CD4-positive, alpha-beta T cell (primary cell): ENCODE data around the gene CABLES2. TPM values are rescaled to one million over a fixed set of nuclear protein-coding genes. Genes with fewer than 3 reads are reported as not detected.

Experiments used
- ATAC-seq: fragments of 200-7000 bp; cut with Tn5 transposase; one replicate; pipeline ENCODE4 v1.10.0; 2022; ENCODE audit warnings: mild to moderate bottlenecking; ENCODE audit not compliant: poor library complexity
- CTCF ChIA-PET: fragments of 350-600 bp; sonication (Branson Sonifier 250); formaldehyde crosslinking; loops from one replicate; lab custom pipeline; 2021; ENCODE audit warnings: antibody characterized with exemption, inconsistent platforms; lab: Charles Lee
- POLR2A ChIA-PET: fragments of 350-600 bp; sonication (Branson Sonifier 250); formaldehyde crosslinking; loops from one replicate; lab custom pipeline; 2021; ENCODE audit warnings: antibody characterized with exemption, inconsistent platforms; lab: Charles Lee
- DNase-seq, 14 experiments: peaks; one replicate each; pipeline ENCODE4 v3.0.0-alpha.2; 2013 to 2020; ENCODE audit warnings: mixed read lengths in 2 of 14
- H3K27ac ChIP-seq, 2 donors: one replicate each; pipeline versions ENCODE4 v1.5.1 to v1.7.0; 2013; ENCODE audit warnings: low read length in 2 of 2, low read depth in 1 of 2, mild to moderate bottlenecking in 1 of 2
- H3K27me3 ChIP-seq, 2 experiments: 1 replicate in 1 of 2; 2 replicates in 1 of 2; pipeline versions ENCODE4 v1.6.1 to v1.7.0; 2013; ENCODE audit warnings: low read length in 2 of 2, control low read depth in 1 of 2, mild to moderate bottlenecking in 1 of 2, moderate library complexity in 1 of 2; ENCODE audit not compliant: insufficient read depth in 2 of 2, control insufficient read depth in 1 of 2
- H3K36me3 ChIP-seq: one replicate; pipeline ENCODE4 v1.6.1; 2013; ENCODE audit warnings: low read length, control low read depth; ENCODE audit not compliant: insufficient read depth
- H3K4me1 ChIP-seq: one replicate; pipeline ENCODE4 v1.6.1; 2013; ENCODE audit warnings: low read length, control low read depth; ENCODE audit not compliant: insufficient read depth
- H3K4me3 ChIP-seq: one replicate; pipeline ENCODE4 v1.5.1; 2013; ENCODE audit warnings: mild to moderate bottlenecking, low read length, moderate library complexity
- H3K9me3 ChIP-seq, 2 experiments: 1 replicate in 1 of 2; 2 replicates in 1 of 2; pipeline versions ENCODE4 v1.6.1 to v1.7.0; 2013; ENCODE audit warnings: low read length in 2 of 2, mild to moderate bottlenecking in 2 of 2, control low read depth in 1 of 2, moderate library complexity in 1 of 2; ENCODE audit not compliant: control insufficient read depth in 1 of 2, insufficient read depth in 1 of 2
- H3K27ac Mint-ChIP-seq: one replicate; pipeline ENCODE4 v1.8.0; 2020; ENCODE audit warnings: mixed read lengths
- H3K27me3 Mint-ChIP-seq: one replicate; pipeline ENCODE4 v1.8.0; 2021; ENCODE audit warnings: mixed read lengths
- H3K36me3 Mint-ChIP-seq: one replicate; pipeline ENCODE4 v1.8.0; 2021; ENCODE audit warnings: low read depth, mixed read lengths
- H3K4me1 Mint-ChIP-seq: one replicate; pipeline ENCODE4 v1.8.0; 2021; ENCODE audit warnings: low read depth, mixed read lengths
- H3K4me3 Mint-ChIP-seq: one replicate; pipeline ENCODE4 v1.8.0; 2020; ENCODE audit warnings: mild to moderate bottlenecking, mixed read lengths
- H3K9me3 Mint-ChIP-seq: one replicate; pipeline ENCODE4 v1.8.0; 2020; ENCODE audit warnings: mixed read lengths
- intact Hi-C, 2 experiments: fragments of 100-400 bp; cut with DNase I in 1 of 2; cut with micrococcal nuclease in 1 of 2; formaldehyde crosslinking; loops; one replicate each; pipeline versions ENCODE4 v1.15.1 to v1.9.0; 2023 to 2025; cut with DNase I, micrococcal nuclease
- total RNA-seq, 174 experiments: library from RNA in 2 of 174; stranded (reverse) in 2 of 174; gene quantifications; one replicate each; pipeline ENCODE4 v1.2.3 and lab custom pipeline; 2021 to 2026
- TF ChIP-seq, protein P1 (sequence below): fragments of 200-600 bp; IDR thresholded peaks from one replicate; pipeline ENCODE4 v1.8.0; 2022; ENCODE audit warnings: antibody characterized with exemption, mild to moderate bottlenecking

CABLES2 gene
- total RNA-seq, 2 experiments from 2014 or later = 4.4 TPM

DNA sequence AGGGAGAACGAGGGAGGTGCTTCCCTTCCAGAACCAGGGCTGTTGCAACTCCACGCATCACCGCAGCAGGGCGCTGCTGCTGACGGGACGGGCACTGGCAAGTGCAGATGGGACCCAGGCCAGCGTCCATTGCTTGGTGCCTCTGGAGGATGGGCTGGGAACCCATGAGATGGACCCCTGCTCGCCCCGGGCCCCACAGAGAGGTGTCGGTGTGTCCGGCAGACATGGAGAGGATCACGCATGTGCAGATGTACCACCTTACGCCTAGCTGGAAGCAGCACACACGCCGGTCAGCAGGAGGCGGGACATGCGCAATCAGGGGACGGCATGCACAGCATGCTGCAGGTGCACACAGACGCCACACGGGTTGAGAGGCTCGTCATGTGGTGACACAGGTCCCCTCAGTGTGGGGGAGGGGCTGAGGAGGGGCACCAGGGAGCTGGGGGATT, 5.7 kb downstream of the CABLES2 start:
- Mint-ChIP-seq H3K27me3 (no peaks in the 10 kb centered on the region), H3K36me3 (peaks cover 7% of the 10 kb centered on the region), H3K4me1 (peaks cover 14% of the 10 kb centered on the region), H3K27ac (no peak overlapping the region), H3K9me3 (no peaks in the 10 kb centered on the region), H3K4me3 (no peak overlapping the region)
- ChIA-PET CTCF (no interaction called here), POLR2A (no interaction called here)
- Histone ChIP-seq H3K9me3 (peaks cover 0 to 12% of the 10 kb centered on the region in 2 experiments), H3K4me3 (no peak overlapping the region), H3K4me1 (peaks cover 18% of the 10 kb centered on the region), H3K27me3 (no peaks in the 10 kb centered on the region), H3K36me3 (peaks cover 2% of the 10 kb centered on the region), H3K27ac (no peak overlapping the region)
- DNase-seq = no peak
- ATAC-seq = no peak
- intact Hi-C loops = loop anchor here in 1 of 2 experiments (5.0 kb wide), 1 partner anchor 219 kb away; the partner anchor contains the start of gene MTG2
- TF ChIP-seq, protein P1, sequence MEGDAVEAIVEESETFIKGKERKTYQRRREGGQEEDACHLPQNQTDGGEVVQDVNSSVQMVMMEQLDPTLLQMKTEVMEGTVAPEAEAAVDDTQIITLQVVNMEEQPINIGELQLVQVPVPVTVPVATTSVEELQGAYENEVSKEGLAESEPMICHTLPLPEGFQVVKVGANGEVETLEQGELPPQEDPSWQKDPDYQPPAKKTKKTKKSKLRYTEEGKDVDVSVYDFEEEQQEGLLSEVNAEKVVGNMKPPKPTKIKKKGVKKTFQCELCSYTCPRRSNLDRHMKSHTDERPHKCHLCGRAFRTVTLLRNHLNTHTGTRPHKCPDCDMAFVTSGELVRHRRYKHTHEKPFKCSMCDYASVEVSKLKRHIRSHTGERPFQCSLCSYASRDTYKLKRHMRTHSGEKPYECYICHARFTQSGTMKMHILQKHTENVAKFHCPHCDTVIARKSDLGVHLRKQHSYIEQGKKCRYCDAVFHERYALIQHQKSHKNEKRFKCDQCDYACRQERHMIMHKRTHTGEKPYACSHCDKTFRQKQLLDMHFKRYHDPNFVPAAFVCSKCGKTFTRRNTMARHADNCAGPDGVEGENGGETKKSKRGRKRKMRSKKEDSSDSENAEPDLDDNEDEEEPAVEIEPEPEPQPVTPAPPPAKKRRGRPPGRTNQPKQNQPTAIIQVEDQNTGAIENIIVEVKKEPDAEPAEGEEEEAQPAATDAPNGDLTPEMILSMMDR = no peak

DNA sequence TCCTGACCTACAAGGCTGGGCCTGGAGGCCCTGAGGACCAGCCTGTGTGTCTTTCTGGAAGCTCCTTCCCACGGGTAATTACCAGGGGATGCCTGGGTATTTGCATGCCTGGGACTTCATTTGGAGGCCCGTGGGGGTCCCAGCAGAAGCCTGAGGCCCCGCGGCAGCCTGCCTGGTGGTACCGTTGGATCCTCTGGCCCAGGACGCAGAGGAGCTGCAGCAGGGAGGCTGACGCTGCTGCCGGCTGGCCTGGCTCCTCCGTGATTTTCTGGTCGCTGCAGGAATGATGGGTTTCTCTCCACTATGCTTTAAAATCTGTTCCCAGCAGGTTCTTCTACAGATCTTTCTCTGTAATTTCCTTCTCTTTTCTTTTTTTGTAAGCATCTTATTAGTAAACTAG, 6.5 kb downstream of the CABLES2 start:
- Histone ChIP-seq H3K9me3 (peaks cover 0 to 12% of the 10 kb centered on the region in 2 experiments), H3K27ac (no peak overlapping the region), H3K36me3 (peaks cover 2% of the 10 kb centered on the region), H3K4me3 (no peak overlapping the region), H3K27me3 (no peaks in the 10 kb centered on the region), H3K4me1 (peaks cover 10% of the 10 kb centered on the region)
- ChIA-PET POLR2A (no interaction called here), CTCF (no interaction called here)
- Mint-ChIP-seq H3K27ac (no peak overlapping the region), H3K36me3 (peaks cover 8% of the 10 kb centered on the region), H3K27me3 (no peaks in the 10 kb centered on the region), H3K4me3 (no peak overlapping the region), H3K4me1 (peaks cover 6% of the 10 kb centered on the region), H3K9me3 (no peaks in the 10 kb centered on the region)
- ATAC-seq = no peak
- intact Hi-C loops = loop anchor here in 1 of 2 experiments (5.0 kb wide), 1 partner anchor 218 kb away; the partner anchor contains the start of gene MTG2
- DNase-seq = no peak
- TF ChIP-seq, protein P1 = no peak

- peaks cover 2% of the 10 kb centered on the region for H3K36me3 ChIP-seq
- Mint-ChIP-seq H3K4me3 (no peak overlapping the region), H3K9me3 (no peaks in the 10 kb centered on the region), H3K27ac (no peak overlapping the region), H3K27me3 (no peaks in the 10 kb centered on the region), H3K36me3 (peaks cover 13% of the 10 kb centered on the region), H3K4me1 (peaks cover under 1% of the 10 kb centered on the region)
- ChIA-PET POLR2A (no interaction called here), CTCF (no interaction called here)
- H3K27ac ChIP-seq = no peak overlapping the region
- H3K9me3 ChIP-seq = peaks cover 0 to 12% of the 10 kb centered on the region in 2 experiments
- no peaks in the 10 kb centered on the region for H3K27me3 ChIP-seq
- no peak overlapping the region for H3K4me3 ChIP-seq
- H3K4me1 ChIP-seq = peaks cover 5% of the 10 kb centered on the region
- DNase-seq = no peak
- ATAC-seq = no peak
- intact Hi-C loops = loop anchor here in 1 of 2 experiments (5.0 kb wide), 1 partner anchor 218 kb away; the partner anchor contains the start of gene MTG2
- TF ChIP-seq, protein P1 = no peak
Measured at GRCh38 chr20:62400021-62400420, 7.1 kb downstream of the CABLES2 start.
